Stimulated activated CD8-positive, alpha-beta memory T cell treated with anti-CD3 and anti-CD28 coated beads, Interleukin-12 subunit alpha, Interleukin-12 subunit beta, amount 100 ng/mL, for 4 hours (primary cell): ENCODE data around the gene CNGA2.

Experiments
- DNase-seq: peaks from one replicate; pipeline ENCODE4 v3.0.0-alpha.2; 2020; ENCODE audit warnings: low read depth

CNGA2 gene

GRCh38 chrX:151711787-151712186 is 22.8 kb upstream of the CNGA2 start:
- no peak for DNase-seq

- no peak for DNase-seq
Measured at GRCh38 chrX:151712253-151712652, 22.3 kb upstream of the CNGA2 start.

- no peak for DNase-seq
Measured at GRCh38 chrX:151713849-151714248, 20.7 kb upstream of the CNGA2 start.

GRCh38 chrX:151714362-151714761 is 20.2 kb upstream of the CNGA2 start:
- no peak for DNase-seq

- DNase-seq: no peak
Measured at GRCh38 chrX:151715752-151716151, 18.8 kb upstream of the CNGA2 start, which contains the start of gene FATE1. FATE1 (plus strand) TSS chrX:151716035; CDS start chrX:151716120, 85 bp downstream.

GRCh38 chrX:151722241-151722846 is 12.2 kb upstream of the CNGA2 start:
- DNase-seq: no peak

- no peak for DNase-seq
Measured at GRCh38 chrX:151723156-151723760, 11.3 kb upstream of the CNGA2 start.

GRCh38 chrX:151724563-151725337 is 9.8 kb upstream of the CNGA2 start:
- no peak for DNase-seq

GRCh38 chrX:151725338-151725614 is 9.3 kb upstream of the CNGA2 start:
- no peak for DNase-seq

- no peak for DNase-seq
Measured at GRCh38 chrX:151726751-151727150, 7.8 kb upstream of the CNGA2 start.

GRCh38 chrX:151727346-151727745 is 7.2 kb upstream of the CNGA2 start:
- no peak for DNase-seq

GRCh38 chrX:151729056-151729725 is 5.4 kb upstream of the CNGA2 start:
- DNase-seq: no peak

- no peak for DNase-seq
Measured at GRCh38 chrX:151735219-151735618, 673 bp downstream of the CNGA2 start.

GRCh38 chrX:151736685-151737084 is 2.1 kb downstream of the CNGA2 start:
- DNase-seq: no peak

GRCh38 chrX:151737494-151737893 is 2.9 kb downstream of the CNGA2 start:
- DNase-seq: no peak

- no peak for DNase-seq
Measured at GRCh38 chrX:151738751-151739150, 4.2 kb downstream of the CNGA2 start.

GRCh38 chrX:151741606-151742005 is 7.1 kb downstream of the CNGA2 start:
- no peak for DNase-seq

GRCh38 chrX:151742311-151742710 is 7.8 kb downstream of the CNGA2 start:
- no peak for DNase-seq

GRCh38 chrX:151743651-151744470 is 9.3 kb downstream of the CNGA2 start:
- DNase-seq: no peak

GRCh38 chrX:151745651-151746050 is 11.1 kb downstream of the CNGA2 start:
- no peak for DNase-seq

GRCh38 chrX:151746502-151746901 is 12.0 kb downstream of the CNGA2 start:
- DNase-seq: no peak

GRCh38 chrX:151750511-151750910 is 16.0 kb downstream of the CNGA2 start:
- DNase-seq: no peak
